Mucosa of descending colon (tissue), 3 donors: ENCODE measurements around the gene CSRP3. TPM values are rescaled to one million over a fixed set of nuclear protein-coding genes. Genes with fewer than 3 reads are reported as not detected.

Experiments used
- ATAC-seq: fragments of 200-7000 bp; cut with Tn5 transposase; one replicate; pipeline ENCODE4 v1.9.1; 2020; ENCODE audit warnings: mild to moderate bottlenecking, moderate library complexity
- DNase-seq, 3 donors: peaks; one replicate each; pipeline ENCODE4 v3.0.0-alpha.2; 2020
- H3K36me3 ChIP-seq: fragments of 200-600 bp; one replicate; pipeline ENCODE4 v1.8.0; 2021; ENCODE audit warnings: low read depth, mild to moderate bottlenecking
- H3K4me1 ChIP-seq: fragments of 200-600 bp; one replicate; pipeline ENCODE4 v1.8.0; 2021; ENCODE audit warnings: low read depth, mild to moderate bottlenecking
- H3K4me3 ChIP-seq: fragments of 200-600 bp; one replicate; pipeline ENCODE4 v1.8.0; 2021; ENCODE audit warnings: mild to moderate bottlenecking
- H3K9me3 ChIP-seq: fragments of 200-600 bp; one replicate; pipeline ENCODE4 v1.8.0; 2021; ENCODE audit warnings: mild to moderate bottlenecking
- intact Hi-C, 2 donors: fragments of 100-400 bp; cut with DNase I in 1 of 2; cut with micrococcal nuclease in 1 of 2; formaldehyde crosslinking; loops; one replicate each; pipeline versions ENCODE4 v1.11.0 to v1.11.1; 2022; cut with DNase I, micrococcal nuclease
- total RNA-seq, 3 donors: library from RNA; stranded (reverse); fragmentation: NEBNext Ultra II Directional in 2 of 3; extraction: Animal tissue kit (Norgen Biotek cat#: 25700) in 2 of 3; gene quantifications; one replicate each; pipeline versions ENCODE4 v1.2.1 to v1.2.4, GENCODE V29; 2021 to 2023
- TF ChIP-seq, protein P1 (sequence below): fragments of 200-600 bp; IDR thresholded peaks from one replicate; pipeline ENCODE4 v1.8.0; 2022; ENCODE audit warnings: antibody characterized with exemption, mild to moderate bottlenecking
- donor health status: DM: no; HTN: no; CAD: no; lungs with moderate emphysema.
- donor health status: DM: no; HTN: no; CAD: no.
- donor health status: DM: no; HTN: yes; CAD: no.

CSRP3 gene
- total RNA-seq, 3 donors from 2014 or later: 0.94 TPM; not detected in 2

DNA sequence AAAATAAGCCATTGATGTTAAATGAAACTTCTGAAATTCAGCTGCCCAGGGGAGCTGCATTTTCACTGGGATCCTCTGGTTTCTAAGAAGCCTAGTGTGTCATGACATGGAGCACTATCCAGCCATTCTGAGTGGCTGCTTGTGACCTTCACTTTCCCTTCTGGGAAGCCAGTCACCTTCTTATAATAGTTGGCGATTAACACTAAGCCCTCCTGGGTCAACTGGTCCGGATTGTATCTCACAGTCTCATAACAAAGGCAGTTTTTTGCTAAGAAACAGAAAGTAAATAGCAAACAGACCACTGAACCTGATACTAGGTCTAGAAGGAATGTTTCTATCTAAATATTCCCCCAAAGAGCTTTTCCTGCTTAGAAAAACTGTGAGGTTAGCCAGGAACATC, 7.9 kb downstream of the CSRP3 start:
- intact Hi-C loops: no loop called here
- Histone ChIP-seq H3K4me3 (no peak overlapping the region), H3K9me3 (no peaks in the 10 kb centered on the region), H3K4me1 (no peaks in the 10 kb centered on the region), H3K36me3 (no peaks in the 10 kb centered on the region)
- DNase-seq: no peak
- TF ChIP-seq, protein P1, sequence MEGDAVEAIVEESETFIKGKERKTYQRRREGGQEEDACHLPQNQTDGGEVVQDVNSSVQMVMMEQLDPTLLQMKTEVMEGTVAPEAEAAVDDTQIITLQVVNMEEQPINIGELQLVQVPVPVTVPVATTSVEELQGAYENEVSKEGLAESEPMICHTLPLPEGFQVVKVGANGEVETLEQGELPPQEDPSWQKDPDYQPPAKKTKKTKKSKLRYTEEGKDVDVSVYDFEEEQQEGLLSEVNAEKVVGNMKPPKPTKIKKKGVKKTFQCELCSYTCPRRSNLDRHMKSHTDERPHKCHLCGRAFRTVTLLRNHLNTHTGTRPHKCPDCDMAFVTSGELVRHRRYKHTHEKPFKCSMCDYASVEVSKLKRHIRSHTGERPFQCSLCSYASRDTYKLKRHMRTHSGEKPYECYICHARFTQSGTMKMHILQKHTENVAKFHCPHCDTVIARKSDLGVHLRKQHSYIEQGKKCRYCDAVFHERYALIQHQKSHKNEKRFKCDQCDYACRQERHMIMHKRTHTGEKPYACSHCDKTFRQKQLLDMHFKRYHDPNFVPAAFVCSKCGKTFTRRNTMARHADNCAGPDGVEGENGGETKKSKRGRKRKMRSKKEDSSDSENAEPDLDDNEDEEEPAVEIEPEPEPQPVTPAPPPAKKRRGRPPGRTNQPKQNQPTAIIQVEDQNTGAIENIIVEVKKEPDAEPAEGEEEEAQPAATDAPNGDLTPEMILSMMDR: no peak
- ATAC-seq: no peak

DNA sequence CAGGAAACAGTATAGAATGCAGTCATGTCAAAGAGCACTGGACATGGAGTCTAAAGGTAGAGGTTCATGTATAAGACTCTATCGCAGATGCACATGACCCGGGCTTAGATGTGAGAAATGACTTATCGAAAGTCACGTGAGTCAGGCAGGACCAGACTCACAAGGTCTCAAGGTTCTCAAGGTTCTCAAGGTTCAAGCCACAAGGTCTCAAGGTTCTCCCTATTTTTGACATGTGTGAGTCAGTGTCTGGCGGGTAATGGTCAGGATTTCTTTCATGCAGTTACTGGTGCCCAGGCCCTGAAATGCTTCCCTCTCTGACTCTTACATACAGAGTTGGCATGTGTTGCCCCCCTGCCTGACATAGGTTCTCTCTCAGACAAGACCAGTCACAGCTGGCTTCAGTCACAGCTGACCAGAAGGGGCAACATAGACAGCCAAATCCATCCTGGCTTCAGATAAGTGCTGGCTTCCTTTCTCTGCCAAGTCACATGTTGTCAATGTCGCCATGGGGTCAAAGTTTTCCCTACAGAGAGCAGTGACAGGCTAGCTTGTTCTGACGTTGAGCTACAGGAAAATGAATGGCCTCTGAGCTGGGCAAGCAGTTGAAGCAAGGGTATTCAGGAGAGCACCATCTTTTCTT, 10.1 kb downstream of the CSRP3 start:
- TF ChIP-seq, protein P1: no peak
- no peaks in the 10 kb centered on the region for H3K36me3 ChIP-seq
- no peaks in the 10 kb centered on the region for H3K4me1 ChIP-seq
- intact Hi-C loops: no loop called here
- no peaks in the 10 kb centered on the region for H3K9me3 ChIP-seq
- peak; percentile 75 for ATAC-seq
- H3K4me3 ChIP-seq: no peak overlapping the region
- peak in 1 of 3 donors; percentile 47 for DNase-seq

DNA sequence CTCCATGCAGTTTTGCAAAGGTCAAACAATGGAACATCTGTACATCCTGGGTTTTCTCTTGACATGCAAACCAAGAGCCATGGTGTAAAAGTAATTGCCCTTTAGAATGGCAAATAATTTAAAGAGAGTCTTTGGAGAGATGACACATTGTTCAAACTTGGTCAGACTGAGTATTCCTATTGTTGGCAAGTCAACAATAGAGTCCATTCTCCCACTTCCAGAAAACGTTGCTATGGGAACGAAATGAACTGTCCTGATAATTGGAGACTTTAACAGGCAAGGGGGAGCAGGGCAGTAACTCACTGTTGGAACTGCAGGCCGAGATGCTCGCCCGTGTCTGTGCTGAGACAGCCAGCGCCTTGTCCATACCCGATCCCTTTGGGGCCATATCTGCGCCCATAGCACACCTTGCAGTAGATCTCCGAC, 13.9 kb downstream of the CSRP3 start:
- H3K9me3 ChIP-seq: no peaks in the 10 kb centered on the region
- no peaks in the 10 kb centered on the region for H3K36me3 ChIP-seq
- DNase-seq: no peak
- no peaks in the 10 kb centered on the region for H3K4me1 ChIP-seq
- H3K4me3 ChIP-seq: no peak overlapping the region
- intact Hi-C loops: no loop called here
- ATAC-seq: no peak
- TF ChIP-seq, protein P1: no peak

DNA sequence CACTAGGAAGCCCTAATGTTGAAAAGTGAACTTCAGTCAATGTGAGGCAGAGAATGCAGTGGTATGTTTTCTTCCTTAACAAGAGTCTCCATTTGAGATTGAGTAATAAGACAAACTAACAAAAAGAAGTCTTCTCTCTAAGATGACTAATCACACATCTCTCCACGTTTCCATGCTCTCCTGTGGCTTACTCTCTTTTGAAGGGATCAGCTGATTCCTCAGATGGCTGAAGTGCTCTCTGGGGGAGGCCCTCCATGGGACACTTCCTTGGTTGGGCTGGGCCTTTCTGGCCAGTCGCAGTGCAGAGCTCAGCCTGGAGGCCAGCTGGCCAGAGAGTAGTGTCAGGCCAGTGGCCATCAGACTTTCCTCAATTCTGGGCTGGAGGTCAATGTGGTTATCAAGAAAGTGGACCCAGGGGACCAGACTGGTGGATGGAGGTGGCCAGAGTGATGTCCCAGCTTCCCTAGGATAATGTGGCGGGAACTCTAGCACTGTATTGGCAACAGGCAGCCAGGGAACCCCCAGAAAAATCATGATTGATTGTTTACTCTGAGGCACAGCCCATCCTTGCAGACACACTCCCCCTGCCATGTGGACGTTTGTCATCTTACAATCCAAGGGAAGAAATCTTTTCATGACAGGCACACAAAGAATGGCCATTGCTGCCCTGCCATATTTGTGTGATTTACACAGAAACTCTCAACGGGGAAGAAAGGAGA, 14.5 kb downstream of the CSRP3 start:
- no peak overlapping the region for H3K4me3 ChIP-seq
- H3K9me3 ChIP-seq: no peaks in the 10 kb centered on the region
- no peaks in the 10 kb centered on the region for H3K36me3 ChIP-seq
- H3K4me1 ChIP-seq: no peaks in the 10 kb centered on the region
- DNase-seq (no peak), ATAC-seq (no peak)
- TF ChIP-seq, protein P1: no peak
- intact Hi-C loops: no loop called here

DNA sequence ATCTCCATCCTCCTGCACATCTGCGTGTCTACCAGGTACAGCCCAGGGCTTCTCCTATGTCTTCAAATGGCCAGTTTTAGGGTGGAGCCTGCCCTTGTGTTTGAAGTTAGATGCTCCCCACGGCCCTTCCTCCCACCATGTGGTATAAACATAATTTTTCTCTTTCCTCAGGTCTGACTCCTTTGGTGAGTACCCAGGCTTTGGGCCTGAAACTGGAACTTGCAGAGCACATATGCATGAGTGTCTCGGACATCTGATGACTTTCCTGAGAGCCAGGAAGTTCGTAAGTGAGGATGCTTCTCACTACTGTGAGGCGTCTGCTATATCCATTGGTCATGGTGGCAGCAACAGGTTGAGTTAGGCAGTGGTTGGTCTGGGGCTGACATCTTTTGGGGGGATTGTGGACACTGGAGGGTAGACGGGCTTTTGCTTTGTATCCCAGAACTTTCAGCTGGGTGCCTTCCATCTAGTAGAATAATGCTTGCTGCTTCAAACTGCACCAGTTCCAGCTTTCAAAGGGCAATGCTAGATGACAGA, 16.2 kb downstream of the CSRP3 start:
- DNase-seq: no peak
- TF ChIP-seq, protein P1: no peak
- intact Hi-C loops: no loop called here

More for the DNA sequence above, 16.2 kb downstream of the CSRP3 start:
- no peak for ATAC-seq
- no peak overlapping the region for H3K4me3 ChIP-seq
- no peaks in the 10 kb centered on the region for H3K9me3 ChIP-seq
- H3K36me3 ChIP-seq: no peaks in the 10 kb centered on the region
- no peaks in the 10 kb centered on the region for H3K4me1 ChIP-seq
